ENCODE results near the gene NPAS3.

GRCh38 chr14:33609582-33609981, 670.9 kb downstream of the NPAS3 start:
- no peak for TF ChIP-seq POLR2AphosphoS5 (IDR thresholded peaks at IDR 0.05; ENCODE audit: borderline replicate concordance, low read depth, low read length)
- TF ChIP-seq EZH2 (IDR thresholded peaks at IDR 0.05) = no peak
